ENCODE results near the gene PRKCB.

Gene PRKCB

GRCh38 chr16:23835390-23836077 lies at the start of gene PRKCB:
Gene PRKCB, plus strand, starts transcription at chr16:23835983.
- TF ChIP-seq, protein P1, sequence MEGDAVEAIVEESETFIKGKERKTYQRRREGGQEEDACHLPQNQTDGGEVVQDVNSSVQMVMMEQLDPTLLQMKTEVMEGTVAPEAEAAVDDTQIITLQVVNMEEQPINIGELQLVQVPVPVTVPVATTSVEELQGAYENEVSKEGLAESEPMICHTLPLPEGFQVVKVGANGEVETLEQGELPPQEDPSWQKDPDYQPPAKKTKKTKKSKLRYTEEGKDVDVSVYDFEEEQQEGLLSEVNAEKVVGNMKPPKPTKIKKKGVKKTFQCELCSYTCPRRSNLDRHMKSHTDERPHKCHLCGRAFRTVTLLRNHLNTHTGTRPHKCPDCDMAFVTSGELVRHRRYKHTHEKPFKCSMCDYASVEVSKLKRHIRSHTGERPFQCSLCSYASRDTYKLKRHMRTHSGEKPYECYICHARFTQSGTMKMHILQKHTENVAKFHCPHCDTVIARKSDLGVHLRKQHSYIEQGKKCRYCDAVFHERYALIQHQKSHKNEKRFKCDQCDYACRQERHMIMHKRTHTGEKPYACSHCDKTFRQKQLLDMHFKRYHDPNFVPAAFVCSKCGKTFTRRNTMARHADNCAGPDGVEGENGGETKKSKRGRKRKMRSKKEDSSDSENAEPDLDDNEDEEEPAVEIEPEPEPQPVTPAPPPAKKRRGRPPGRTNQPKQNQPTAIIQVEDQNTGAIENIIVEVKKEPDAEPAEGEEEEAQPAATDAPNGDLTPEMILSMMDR (IDR thresholded peaks at IDR 0.05): peak; percentile 34
- H3K9me3 ChIP-seq: no peaks in the 10 kb centered on the region
- peak within 1 kb of the TSS; percentile 96 for H3K27ac ChIP-seq
- H3K4me3 ChIP-seq (ENCODE audit: low read depth in 1 of 2, low read length in 1 of 2): peak within 1 kb of the TSS; percentile 88 to 97
- H3K36me3 ChIP-seq: peaks cover 12% of the 10 kb centered on the region
- H3K4me1 ChIP-seq (ENCODE audit: control insufficient read depth in 1 of 2, insufficient read depth in 1 of 2, low read depth in 1 of 2, low read length in 1 of 2): peaks cover 42 to 46% of the 10 kb centered on the region in 2 experiments
- no peaks in the 10 kb centered on the region for H3K27me3 ChIP-seq

GRCh38 chr16:23786964-23787561 lies 48.7 kb upstream of the PRKCB start:
- H3K27me3 ChIP-seq: peaks cover 58% of the 10 kb centered on the region

DNA sequence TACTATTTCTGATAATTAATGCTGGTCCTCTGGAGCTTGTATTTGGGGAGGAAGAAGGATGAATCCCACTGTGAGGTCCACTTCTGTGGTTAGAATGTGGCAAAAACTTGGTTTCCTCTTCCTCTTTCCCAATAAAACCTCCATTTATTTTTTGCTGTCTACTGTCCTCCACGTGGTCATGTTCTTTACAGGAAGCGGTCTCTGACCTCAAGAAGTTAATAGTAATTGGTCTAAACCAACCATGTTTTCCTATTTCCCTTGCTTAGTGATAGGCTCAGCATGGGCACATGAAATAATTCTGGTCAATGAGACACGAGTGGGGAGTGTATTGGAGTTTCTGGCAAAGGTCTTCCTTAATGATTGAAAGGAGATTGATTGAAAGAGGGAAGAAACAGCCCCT lies 47.1 kb upstream of the PRKCB start:
- Histone ChIP-seq H3K4me3 (ENCODE audit: low read depth in 1 of 2, low read length in 1 of 2) (no peak overlapping the region), H3K27ac (peak overlapping the region; percentile 19)

More at GRCh38 chr16:23786964-23787561, 48.7 kb upstream of the PRKCB start:
- Histone ChIP-seq H3K4me3 (ENCODE audit: low read depth in 1 of 2, low read length in 1 of 2) (no peak overlapping the region), H3K36me3 (no peaks in the 10 kb centered on the region), H3K4me1 (ENCODE audit: control insufficient read depth in 1 of 2, insufficient read depth in 1 of 2, low read depth in 1 of 2, low read length in 1 of 2) (peaks cover 16 to 20% of the 10 kb centered on the region in 2 experiments), H3K9me3 (no peaks in the 10 kb centered on the region), H3K27ac (no peak overlapping the region)
- TF ChIP-seq, protein P1 (IDR thresholded peaks at IDR 0.05): no peak

GRCh38 chr16:23795378-23795777 lies 40.4 kb upstream of the PRKCB start:
- Histone ChIP-seq H3K27me3 (no peaks in the 10 kb centered on the region), H3K4me3 (ENCODE audit: low read depth in 1 of 2, low read length in 1 of 2) (no peak overlapping the region), H3K9me3 (no peaks in the 10 kb centered on the region), H3K36me3 (no peaks in the 10 kb centered on the region), H3K27ac (no peak overlapping the region), H3K4me1 (ENCODE audit: control insufficient read depth in 1 of 2, insufficient read depth in 1 of 2, low read depth in 1 of 2, low read length in 1 of 2) (no peaks in the 10 kb centered on the region)
- TF ChIP-seq, protein P1 (IDR thresholded peaks at IDR 0.05): no peak

More for the DNA sequence above, 47.1 kb upstream of the PRKCB start:
- Histone ChIP-seq H3K36me3 (no peaks in the 10 kb centered on the region), H3K4me1 (ENCODE audit: control insufficient read depth in 1 of 2, insufficient read depth in 1 of 2, low read depth in 1 of 2, low read length in 1 of 2) (peaks cover 16 to 20% of the 10 kb centered on the region in 2 experiments), H3K27me3 (peaks cover 44% of the 10 kb centered on the region), H3K9me3 (no peaks in the 10 kb centered on the region)
- TF ChIP-seq, protein P1 (IDR thresholded peaks at IDR 0.05): no peak

- TF ChIP-seq, protein P1 (IDR thresholded peaks at IDR 0.05): no peak
- no peak overlapping the region for H3K4me3 ChIP-seq (ENCODE audit: low read depth in 1 of 2, low read length in 1 of 2)
- no peaks in the 10 kb centered on the region for H3K27me3 ChIP-seq
- no peaks in the 10 kb centered on the region for H3K9me3 ChIP-seq
- no peak overlapping the region for H3K27ac ChIP-seq
- H3K36me3 ChIP-seq: no peaks in the 10 kb centered on the region
- no peaks in the 10 kb centered on the region for H3K4me1 ChIP-seq (ENCODE audit: control insufficient read depth in 1 of 2, insufficient read depth in 1 of 2, low read depth in 1 of 2, low read length in 1 of 2)
Measured at GRCh38 chr16:23796941-23797340, 38.8 kb upstream of the PRKCB start.

Measured in neutrophil (primary cell).